Parathyroid adenoma (tissue), 2 donors: ENCODE results near the gene BBLN.
A peak's percentile ranks its signal among the peaks of the same experiment; 100 is the strongest.

ENCODE experiments used
- H2AFZ ChIP-seq: fragments of 300-600 bp; sonication (generic); one replicate; pipeline ENCODE4 v1.7.0; 2017; ENCODE audit warnings: antibody characterized with exemption, mild to moderate bottlenecking
- H3K27ac ChIP-seq: fragments of 300-600 bp; sonication (generic); one replicate; pipeline ENCODE4 v1.7.0; 2017
- H3K27me3 ChIP-seq: fragments of 300-600 bp; sonication (generic); one replicate; pipeline ENCODE4 v1.7.0; 2017; ENCODE audit warnings: low read length; ENCODE audit not compliant: control insufficient read depth, insufficient read depth
- H3K36me3 ChIP-seq: fragments of 300-600 bp; sonication (generic); one replicate; pipeline ENCODE4 v1.7.0; 2017; ENCODE audit warnings: low read length; ENCODE audit not compliant: control insufficient read depth, insufficient read depth
- H3K4me1 ChIP-seq: fragments of 300-600 bp; sonication (generic); one replicate; pipeline ENCODE4 v1.7.0; 2017; ENCODE audit warnings: control low read depth
- H3K4me2 ChIP-seq: fragments of 300-600 bp; sonication (generic); one replicate; pipeline ENCODE4 v1.7.0; 2017; ENCODE audit warnings: low read length
- H3K4me3 ChIP-seq: fragments of 300-600 bp; sonication (generic); one replicate; pipeline ENCODE4 v1.7.0; 2017; ENCODE audit warnings: low read depth, low read length
- H3K79me2 ChIP-seq: fragments of 300-600 bp; sonication (generic); one replicate; pipeline ENCODE4 v1.7.0; 2017; ENCODE audit warnings: control low read depth
- H3K9ac ChIP-seq: fragments of 300-600 bp; sonication (generic); one replicate; pipeline ENCODE4 v1.7.0; 2017; ENCODE audit warnings: mild to moderate bottlenecking
- H3K9me3 ChIP-seq: fragments of 300-600 bp; sonication (generic); one replicate; pipeline ENCODE4 v1.7.0; 2017; ENCODE audit warnings: low read length; ENCODE audit not compliant: control insufficient read depth
- CTCF ChIP-seq: fragments of 300-600 bp; sonication (generic); IDR thresholded peaks from one replicate; pipeline ENCODE4 v1.7.0; 2017; ENCODE audit warnings: antibody characterized with exemption, mild to moderate bottlenecking
- donor health status: primary hyperparathyroidism.

BBLN gene

GRCh38 chr9:128124873-128125579 lies 35.0 kb upstream of the BBLN start:
- no peak for TF ChIP-seq CTCF
- Histone ChIP-seq H3K9me3 (no peaks in the 10 kb centered on the region), H3K9ac (no peak overlapping the region), H3K4me3 (no peak overlapping the region), H3K79me2 (no peaks in the 10 kb centered on the region), H3K27me3 (no peaks in the 10 kb centered on the region), H2AFZ (no peak overlapping the region), H3K36me3 (no peaks in the 10 kb centered on the region), H3K4me1 (no peaks in the 10 kb centered on the region), H3K27ac (no peak overlapping the region), H3K4me2 (no peak overlapping the region)

- no peaks in the 10 kb centered on the region for H3K27me3 ChIP-seq
- H3K9me3 ChIP-seq = no peaks in the 10 kb centered on the region
- H2AFZ ChIP-seq = no peak overlapping the region
- peak overlapping the region; percentile 5 for H3K4me3 ChIP-seq
- H3K9ac ChIP-seq = no peak overlapping the region
- TF ChIP-seq CTCF = no peak
- H3K36me3 ChIP-seq = no peaks in the 10 kb centered on the region
- H3K27ac ChIP-seq = no peak overlapping the region
- H3K79me2 ChIP-seq = no peaks in the 10 kb centered on the region
- H3K4me1 ChIP-seq = no peaks in the 10 kb centered on the region
- peak overlapping the region; percentile 100 for H3K4me2 ChIP-seq
Measured at GRCh38 chr9:128125580-128126354, 34.3 kb upstream of the BBLN start.

- peak within 1 kb of the TSS; percentile 94 for H3K4me3 ChIP-seq
- H3K9me3 ChIP-seq = no peaks in the 10 kb centered on the region
- H3K27me3 ChIP-seq = no peaks in the 10 kb centered on the region
- peak within 1 kb of the TSS; percentile 55 for H3K9ac ChIP-seq
- H3K79me2 ChIP-seq = no peaks in the 10 kb centered on the region
- no peaks in the 10 kb centered on the region for H3K4me1 ChIP-seq
- H2AFZ ChIP-seq = peak within 1 kb of the TSS; percentile 96
- no peak for TF ChIP-seq CTCF
- H3K27ac ChIP-seq = peak within 1 kb of the TSS; percentile 93
- no peaks in the 10 kb centered on the region for H3K36me3 ChIP-seq
- peak within 1 kb of the TSS; percentile 100 for H3K4me2 ChIP-seq
Measured at GRCh38 chr9:128127568-128127989, 32.5 kb upstream of the BBLN start, which contains the start of gene PTGES2. Gene PTGES2, minus strand, starts transcription at chr9:128127729. Its CDS starts 12 bp downstream, at chr9:128127717.

GRCh38 chr9:128127990-128128835 lies 31.9 kb upstream of the BBLN start:
- Histone ChIP-seq H3K36me3 (no peaks in the 10 kb centered on the region), H2AFZ (peak overlapping the region; percentile 96), H3K27ac (peak overlapping the region; percentile 93), H3K4me2 (peak overlapping the region; percentile 100), H3K27me3 (no peaks in the 10 kb centered on the region), H3K4me3 (peak overlapping the region; percentile 94), H3K4me1 (no peaks in the 10 kb centered on the region), H3K9ac (peak overlapping the region; percentile 55), H3K79me2 (no peaks in the 10 kb centered on the region), H3K9me3 (no peaks in the 10 kb centered on the region)
- TF ChIP-seq CTCF = no peak
